ENCODE data around the gene CPED1. TPM values are rescaled to one million over a fixed set of nuclear protein-coding genes. Genes with fewer than 3 reads are reported as not detected.

The CPED1 gene
- total RNA-seq, 2 donors from 2014 or later, result 77.4 to 126 TPM

- Histone ChIP-seq H3K9me3 (no peaks in the 10 kb centered on the region), H3K36me3 (no peaks in the 10 kb centered on the region), H3K4me1 (ENCODE audit: control insufficient read depth in 1 of 2, low read depth in 2 of 2) (peaks cover 32 to 71% of the 10 kb centered on the region in 2 donors), H3K27me3 (replicated peaks; ENCODE audit: insufficient read depth) (no peaks in the 10 kb centered on the region), H3K4me3 (peak overlapping the region; percentile 27), H3K27ac (peak overlapping the region; percentile 56 to 71)
- DNase-seq (ENCODE audit: low spot score), result no peak
- no peak for ATAC-seq (ENCODE audit: insufficient number of reproducible peaks, low FRiP score, low read depth)
- TF ChIP-seq CTCF (IDR thresholded peaks at IDR 0.05), result no peak
Observed at GRCh38 chr7:121024611-121025010, 36.1 kb downstream of the CPED1 start.

- Histone ChIP-seq H3K27ac (peak overlapping the region; percentile 56 to 71), H3K27me3 (replicated peaks; ENCODE audit: insufficient read depth) (no peaks in the 10 kb centered on the region), H3K36me3 (no peaks in the 10 kb centered on the region), H3K4me3 (no peak overlapping the region), H3K4me1 (ENCODE audit: control insufficient read depth in 1 of 2, low read depth in 2 of 2) (peaks cover 22 to 70% of the 10 kb centered on the region in 2 donors), H3K9me3 (no peaks in the 10 kb centered on the region)
- ATAC-seq (ENCODE audit: insufficient number of reproducible peaks, low FRiP score, low read depth), result no peak
- no peak for DNase-seq (ENCODE audit: low spot score)
- TF ChIP-seq CTCF (IDR thresholded peaks at IDR 0.05), result no peak
Observed at GRCh38 chr7:121026159-121026558, 37.6 kb downstream of the CPED1 start.

DNA sequence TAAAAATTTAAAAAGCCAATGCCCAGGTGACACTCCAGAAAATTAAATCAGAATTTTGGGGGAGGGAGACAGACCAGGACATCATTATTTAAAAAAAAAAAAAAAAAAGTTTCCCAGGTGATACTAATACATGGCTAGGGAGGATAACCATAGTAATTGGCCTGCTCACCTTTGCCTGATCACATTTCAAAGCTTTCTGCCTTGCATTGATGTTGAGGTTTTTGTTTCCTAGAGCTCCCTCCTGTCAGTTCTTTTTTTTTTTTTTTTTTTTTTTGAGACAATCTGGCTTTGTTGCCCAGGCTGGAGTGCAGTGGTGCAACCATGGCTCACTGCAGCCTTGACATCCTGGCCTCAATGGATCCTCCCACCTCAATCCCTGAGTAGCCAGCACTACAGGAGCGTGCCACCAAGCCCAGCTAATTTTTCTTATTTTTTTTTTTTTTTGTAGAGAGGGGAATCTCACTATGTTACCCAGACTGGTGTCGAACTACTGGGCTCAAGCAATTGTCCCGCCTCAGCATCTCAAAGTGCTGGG lies 38.1 kb downstream of the CPED1 start:
- no peak for TF ChIP-seq CTCF (IDR thresholded peaks at IDR 0.05)
- DNase-seq (ENCODE audit: low spot score) (no peak), ATAC-seq (ENCODE audit: insufficient number of reproducible peaks, low FRiP score, low read depth) (no peak)
- peak overlapping the region; percentile 56 to 71 for H3K27ac ChIP-seq
- peaks cover 22 to 66% of the 10 kb centered on the region in 2 donors for H3K4me1 ChIP-seq (ENCODE audit: control insufficient read depth in 1 of 2, low read depth in 2 of 2)
- no peak overlapping the region for H3K4me3 ChIP-seq
- H3K36me3 ChIP-seq, result no peaks in the 10 kb centered on the region
- no peaks in the 10 kb centered on the region for H3K27me3 ChIP-seq (replicated peaks; ENCODE audit: insufficient read depth)
- no peaks in the 10 kb centered on the region for H3K9me3 ChIP-seq

- peak overlapping the region; percentile 18 to 46 for H3K27ac ChIP-seq
- ATAC-seq (ENCODE audit: insufficient number of reproducible peaks, low FRiP score, low read depth) (no peak), DNase-seq (ENCODE audit: low spot score) (no peak)
- no peak for TF ChIP-seq CTCF (IDR thresholded peaks at IDR 0.05)
- H3K4me3 ChIP-seq, result peak overlapping the region; percentile 2
- H3K9me3 ChIP-seq, result no peaks in the 10 kb centered on the region
- H3K27me3 ChIP-seq (replicated peaks; ENCODE audit: insufficient read depth), result no peaks in the 10 kb centered on the region
- no peaks in the 10 kb centered on the region for H3K36me3 ChIP-seq
- peaks cover 25 to 64% of the 10 kb centered on the region in 2 donors for H3K4me1 ChIP-seq (ENCODE audit: control insufficient read depth in 1 of 2, low read depth in 2 of 2)
Observed at GRCh38 chr7:121027761-121028669, 39.5 kb downstream of the CPED1 start.

GRCh38 chr7:121029302-121029701 lies 40.8 kb downstream of the CPED1 start:
- Histone ChIP-seq H3K4me1 (ENCODE audit: control insufficient read depth in 1 of 2, low read depth in 2 of 2) (peaks cover 23 to 61% of the 10 kb centered on the region in 2 donors), H3K27ac (peak overlapping the region; percentile 18 to 36), H3K9me3 (no peaks in the 10 kb centered on the region), H3K27me3 (replicated peaks; ENCODE audit: insufficient read depth) (no peaks in the 10 kb centered on the region), H3K36me3 (no peaks in the 10 kb centered on the region), H3K4me3 (no peak overlapping the region)
- no peak for TF ChIP-seq CTCF (IDR thresholded peaks at IDR 0.05)
- no peak for ATAC-seq (ENCODE audit: insufficient number of reproducible peaks, low FRiP score, low read depth)
- no peak for DNase-seq (ENCODE audit: low spot score)
